PC-3 (cell line): ENCODE measurements around the gene NAPB. TPM values are rescaled to one million over a fixed set of nuclear protein-coding genes. Genes with fewer than 3 reads are reported as not detected.

ENCODE experiments used
- ATAC-seq: fragments of 200-7000 bp; cut with Tn5 transposase; 2 replicates; pipeline ENCODE4 v1.9.1; 2020; ENCODE audit warnings: mild to moderate bottlenecking, moderate library complexity
- BruUV-seq: library from RNA; stranded (reverse); fragments of 400-500 nt; replicated peaks from 2 replicates; lab custom pipeline; 2021; lab: Mats Ljungman, UMichigan
- CTCF ChIA-PET: fragments of 300-600 bp; sonication (Branson Sonifier 250); formaldehyde crosslinking; loops from one replicate; lab custom pipeline; 2022; ENCODE audit warnings: antibody characterized with exemption; lab: Charles Lee
- POLR2A ChIA-PET: fragments of 300-600 bp; sonication (Branson Sonifier 250); formaldehyde crosslinking; loops from one replicate; lab custom pipeline; 2022; ENCODE audit warnings: antibody characterized with exemption; ENCODE audit not compliant: unreplicated experiment; lab: Charles Lee
- DNase-seq: peaks from one replicate; pipeline ENCODE4 v3.0.0-alpha.2; 2015
- H2AFZ ChIP-seq: fragments of 300-600 bp; sonication (generic); 2 replicates; pipeline ENCODE4 v1.6.0; 2016; ENCODE audit warnings: antibody characterized with exemption, low read length
- H3F3A ChIP-seq: fragments of 300-600 bp; sonication (generic); one replicate; pipeline ENCODE4 v1.6.0; 2017; ENCODE audit warnings: antibody characterized with exemption, low read length, control low read depth, mild to moderate bottlenecking; ENCODE audit not compliant: unreplicated experiment
- H3K27ac ChIP-seq: fragments of 300-600 bp; sonication (generic); 2 replicates; pipeline ENCODE4 v1.5.1; 2016; ENCODE audit warnings: mild to moderate bottlenecking, low read length
- H3K27me3 ChIP-seq: fragments of 300-600 bp; sonication (generic); 2 replicates; pipeline ENCODE4 v1.6.1; 2016; ENCODE audit warnings: low read length, mixed read lengths
- H3K36me3 ChIP-seq: fragments of 300-600 bp; sonication (generic); 2 replicates; pipeline ENCODE4 v1.6.1; 2016; ENCODE audit warnings: low read depth, mixed run types, low read length, mixed read lengths
- H3K4me1 ChIP-seq: fragments of 300-600 bp; sonication (generic); 2 replicates; pipeline ENCODE4 v1.5.1; 2016; ENCODE audit warnings: low read length; ENCODE audit not compliant: insufficient read depth
- H3K4me2 ChIP-seq: fragments of 300-600 bp; sonication (generic); 2 replicates; pipeline ENCODE4 v1.6.0; 2016; ENCODE audit warnings: low read length
- H3K4me3 ChIP-seq: fragments of 300-600 bp; sonication (generic); 2 replicates; pipeline ENCODE4 v1.5.1; 2016; ENCODE audit warnings: mild to moderate bottlenecking, low read length, mixed read lengths
- H3K79me2 ChIP-seq: fragments of 300-600 bp; sonication (generic); 2 replicates; pipeline ENCODE4 v1.6.1; 2017; ENCODE audit warnings: low read length, mixed read lengths
- H3K9ac ChIP-seq: fragments of 300-600 bp; sonication (generic); 2 replicates; pipeline ENCODE4 v1.6.0; 2016; ENCODE audit warnings: mild to moderate bottlenecking, low read length
- H3K9me2 ChIP-seq: fragments of 300-600 bp; sonication (generic); replicated peaks from 2 replicates; pipeline ENCODE4 v1.6.1; 2016; ENCODE audit warnings: mixed run types, low read length, mixed read lengths
- H3K9me3 ChIP-seq: fragments of 300-600 bp; sonication (generic); 2 replicates; pipeline ENCODE4 v1.6.1; 2016; ENCODE audit warnings: low read length, mixed read lengths
- H4K20me1 ChIP-seq: fragments of 300-600 bp; sonication (generic); 2 replicates; pipeline ENCODE4 v1.6.1; 2016; ENCODE audit warnings: low read length, mixed read lengths
- EZH2 ChIP-seq: fragments of 300-600 bp; sonication (generic); IDR thresholded peaks from one replicate; pipeline ENCODE4 v1.6.1; 2017; ENCODE audit warnings: antibody characterized with exemption, mild to moderate bottlenecking, low read length; ENCODE audit not compliant: unreplicated experiment
- EZH2phosphoT487 ChIP-seq: fragments of 300-600 bp; sonication (generic); IDR thresholded peaks from 2 replicates; pipeline ENCODE4 v1.6.1; 2018; ENCODE audit warnings: mild to moderate bottlenecking, antibody characterized with exemption, low read length, borderline replicate concordance
- intact Hi-C: fragments of 100-400 bp; cut with micrococcal nuclease; formaldehyde crosslinking; loops from 2 replicates; pipeline ENCODE4 v1.9.0; 2023
- total RNA-seq: library from RNA; depleted of rRNA; stranded (reverse); fragments of >200 nt; gene quantifications from 2 replicates; pipeline ENCODE4 v1.2.3, GENCODE V29; 2014
- TF ChIP-seq, protein P1 (sequence below): fragments of 300-600 bp; sonication (generic); conservative IDR thresholded peaks from 2 replicates; pipeline ENCODE4 v1.5.1; 2017; ENCODE audit warnings: antibody characterized with exemption, low read depth, mild to moderate bottlenecking, low read length

NAPB gene
- total RNA-seq, 1 experiment from 2014 or later = 7.8 TPM

DNA sequence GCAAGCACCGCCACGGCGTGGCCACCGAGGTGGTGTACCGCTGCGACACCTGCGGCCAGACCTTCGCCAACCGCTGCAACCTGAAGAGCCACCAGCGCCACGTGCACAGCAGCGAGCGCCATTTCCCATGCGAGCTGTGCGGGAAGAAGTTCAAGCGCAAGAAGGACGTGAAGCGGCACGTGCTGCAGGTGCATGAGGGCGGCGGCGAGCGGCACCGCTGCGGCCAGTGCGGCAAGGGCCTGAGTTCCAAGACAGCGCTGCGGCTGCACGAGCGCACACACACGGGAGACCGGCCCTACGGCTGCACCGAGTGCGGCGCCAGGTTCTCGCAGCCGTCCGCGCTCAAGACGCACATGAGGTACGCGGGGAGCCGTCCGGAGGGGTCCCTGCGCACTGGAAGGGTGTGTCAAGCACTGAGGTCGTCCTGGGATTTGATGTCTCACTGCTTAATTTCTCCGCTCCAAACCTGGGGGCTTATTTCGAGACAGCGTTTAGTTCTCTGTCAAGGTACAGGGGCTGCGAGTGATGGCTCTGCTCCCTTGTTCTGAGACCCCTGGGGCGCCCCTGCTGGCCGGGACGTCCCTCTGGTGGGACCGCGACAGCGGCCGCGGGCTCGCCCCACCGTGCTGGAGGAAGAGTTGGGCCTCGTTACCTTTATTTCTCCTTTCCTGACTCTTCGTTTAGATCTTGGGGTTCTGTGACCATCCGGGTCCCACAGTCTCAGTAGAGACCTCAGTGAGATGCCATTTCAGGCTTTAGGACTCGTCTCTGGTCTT is 55.7 kb downstream of the NAPB start:
- H2AFZ ChIP-seq = no peak overlapping the region
- DNase-seq (no peak), ATAC-seq (no peak)
- H3F3A ChIP-seq = no peaks in the 10 kb centered on the region
- H3K27ac ChIP-seq = no peak overlapping the region
- peaks cover 39% of the 10 kb centered on the region for H4K20me1 ChIP-seq
- no peaks in the 10 kb centered on the region for H3K27me3 ChIP-seq
- H3K4me3 ChIP-seq = no peak overlapping the region
- no peak overlapping the region for H3K9ac ChIP-seq
- CTCF ChIA-PET = no interaction called here
- H3K4me1 ChIP-seq = peaks cover 55% of the 10 kb centered on the region
- peaks cover 30% of the 10 kb centered on the region; the same call in 1 of the 2 replicates for H3K36me3 ChIP-seq
- TF ChIP-seq, protein P1, sequence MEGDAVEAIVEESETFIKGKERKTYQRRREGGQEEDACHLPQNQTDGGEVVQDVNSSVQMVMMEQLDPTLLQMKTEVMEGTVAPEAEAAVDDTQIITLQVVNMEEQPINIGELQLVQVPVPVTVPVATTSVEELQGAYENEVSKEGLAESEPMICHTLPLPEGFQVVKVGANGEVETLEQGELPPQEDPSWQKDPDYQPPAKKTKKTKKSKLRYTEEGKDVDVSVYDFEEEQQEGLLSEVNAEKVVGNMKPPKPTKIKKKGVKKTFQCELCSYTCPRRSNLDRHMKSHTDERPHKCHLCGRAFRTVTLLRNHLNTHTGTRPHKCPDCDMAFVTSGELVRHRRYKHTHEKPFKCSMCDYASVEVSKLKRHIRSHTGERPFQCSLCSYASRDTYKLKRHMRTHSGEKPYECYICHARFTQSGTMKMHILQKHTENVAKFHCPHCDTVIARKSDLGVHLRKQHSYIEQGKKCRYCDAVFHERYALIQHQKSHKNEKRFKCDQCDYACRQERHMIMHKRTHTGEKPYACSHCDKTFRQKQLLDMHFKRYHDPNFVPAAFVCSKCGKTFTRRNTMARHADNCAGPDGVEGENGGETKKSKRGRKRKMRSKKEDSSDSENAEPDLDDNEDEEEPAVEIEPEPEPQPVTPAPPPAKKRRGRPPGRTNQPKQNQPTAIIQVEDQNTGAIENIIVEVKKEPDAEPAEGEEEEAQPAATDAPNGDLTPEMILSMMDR = no peak
- TF ChIP-seq EZH2phosphoT487 (no peak), EZH2 (no peak)
- intact Hi-C loops = no loop called here
- POLR2A ChIA-PET = no interaction called here
- H3K9me2 ChIP-seq = no peaks in the 10 kb centered on the region
- H3K9me3 ChIP-seq = no peaks in the 10 kb centered on the region
- H3K4me2 ChIP-seq = peak overlapping the region; percentile 50; the same call in 1 of the 2 replicates
- peaks cover 85% of the 10 kb centered on the region for H3K79me2 ChIP-seq
- no TSS peak for BruUV-seq

DNA sequence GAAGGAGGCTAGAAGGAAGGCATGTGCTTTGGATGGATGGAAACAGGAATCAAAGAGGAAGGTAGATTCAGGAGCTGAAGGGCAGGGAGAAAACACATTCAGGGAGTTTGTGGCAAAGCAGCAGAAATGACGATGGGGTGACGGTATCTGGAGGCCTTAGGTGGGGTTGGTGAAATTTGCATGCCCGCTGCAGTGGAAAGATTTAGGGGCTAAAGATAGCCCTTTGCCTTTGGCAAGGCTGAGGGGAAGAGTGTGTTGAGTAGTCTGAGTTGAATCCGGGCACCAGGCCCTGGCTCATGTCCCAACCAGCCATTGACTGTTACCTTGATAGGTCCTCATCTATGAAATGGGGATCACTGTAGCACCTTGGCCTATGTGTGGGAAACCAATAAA is 58.0 kb downstream of the NAPB start:
- Histone ChIP-seq H4K20me1 (peaks cover 39% of the 10 kb centered on the region), H3K27me3 (no peaks in the 10 kb centered on the region), H3K4me2 (peak overlapping the region; percentile 99), H3K27ac (no peak overlapping the region), H3K4me3 (peak overlapping the region; percentile 92), H3K79me2 (peaks cover 62% of the 10 kb centered on the region), H3K9me3 (no peaks in the 10 kb centered on the region), H3F3A (no peaks in the 10 kb centered on the region), H3K36me3 (peaks cover 9% of the 10 kb centered on the region; the same call in 1 of the 2 replicates), H3K9me2 (no peaks in the 10 kb centered on the region), H3K4me1 (peaks cover 55% of the 10 kb centered on the region), H2AFZ (no peak overlapping the region), H3K9ac (peak overlapping the region; percentile 67)
- DNase-seq (no peak), ATAC-seq (no peak)
- TF ChIP-seq EZH2 (no peak), EZH2phosphoT487 (no peak)
- TF ChIP-seq, protein P1 = no peak
- ChIA-PET CTCF (no interaction called here), POLR2A (no interaction called here)
- BruUV-seq = no TSS peak
- intact Hi-C loops = loop anchor here (5.0 kb wide), 2 partner anchors 264 to 781 kb away; partner anchors contain the start of gene FOXA2
